Activated CD4-positive, alpha-beta T cell treated with anti-CD3 and anti-CD28 coated beads for 1 hour (primary cell): ENCODE results near the gene PRUNE2.

ENCODE experiments used
- DNase-seq: peaks from one replicate; pipeline ENCODE4 v3.0.0-alpha.2; 2020

Gene PRUNE2

DNA sequence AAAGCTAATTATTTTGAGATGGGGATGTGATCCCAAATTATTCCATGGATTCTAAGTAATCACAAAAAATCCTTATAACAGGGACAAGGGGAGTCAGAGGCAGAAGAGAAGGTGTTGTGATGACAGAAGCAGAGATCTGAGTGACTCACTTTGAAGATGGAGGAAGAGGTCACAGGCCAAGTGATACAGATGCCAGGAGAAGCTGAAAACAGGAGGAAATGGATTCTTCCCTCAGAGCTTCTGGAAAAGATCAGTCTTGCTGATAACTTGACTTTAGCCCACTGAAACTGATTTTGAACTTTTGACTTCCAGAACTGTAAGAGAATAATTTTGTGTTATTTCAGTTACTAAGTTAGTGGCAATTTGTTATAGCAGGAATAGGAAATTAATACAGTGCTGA lies 341.6 kb downstream of the PRUNE2 start:
- no peak for DNase-seq

DNA sequence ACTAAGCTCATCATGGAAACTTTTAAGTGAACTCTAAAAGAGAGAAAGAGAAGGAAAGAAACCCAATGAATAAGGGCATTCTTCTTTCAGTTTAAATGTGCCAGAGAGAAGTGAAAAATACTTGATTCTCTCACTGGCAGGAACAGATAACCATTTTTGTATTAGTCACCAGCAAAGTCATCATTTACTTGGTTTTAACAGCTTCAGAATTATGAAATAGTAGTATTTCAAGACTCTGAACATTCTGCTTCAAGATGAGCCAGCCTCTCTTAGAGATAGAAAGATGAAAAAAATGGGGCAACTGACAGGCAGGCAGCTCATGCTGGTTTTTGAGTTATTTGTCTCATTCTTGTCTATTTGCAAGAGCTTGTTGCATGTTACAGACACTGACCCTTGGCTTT lies 343.4 kb downstream of the PRUNE2 start:
- no peak for DNase-seq

DNA sequence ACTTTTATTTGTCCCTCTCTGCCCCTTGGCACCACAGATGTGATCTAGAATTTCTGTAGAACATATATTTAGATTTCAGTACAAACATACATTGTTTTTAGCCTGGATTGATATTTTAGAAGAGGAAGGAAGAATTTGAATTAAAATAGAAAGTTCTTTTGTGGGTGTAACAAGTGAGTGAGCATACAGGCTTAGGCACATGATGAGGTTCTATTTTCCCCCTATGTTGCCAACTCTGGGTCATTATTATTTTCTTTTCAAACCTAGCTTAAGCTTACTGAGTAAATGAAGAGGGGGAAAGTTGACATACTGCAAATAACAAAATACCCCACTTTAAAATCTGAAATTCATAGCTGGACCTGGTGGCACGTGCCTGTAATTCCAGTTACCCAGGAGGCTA lies 344.0 kb downstream of the PRUNE2 start:
- no peak for DNase-seq
